ENCODE results near the gene PGGT1B. TPM values are rescaled to one million over a fixed set of nuclear protein-coding genes. Genes with fewer than 3 reads are reported as not detected.

PGGT1B gene
- total RNA-seq, 1 experiment from 2014 or later = 27.5 TPM

DNA sequence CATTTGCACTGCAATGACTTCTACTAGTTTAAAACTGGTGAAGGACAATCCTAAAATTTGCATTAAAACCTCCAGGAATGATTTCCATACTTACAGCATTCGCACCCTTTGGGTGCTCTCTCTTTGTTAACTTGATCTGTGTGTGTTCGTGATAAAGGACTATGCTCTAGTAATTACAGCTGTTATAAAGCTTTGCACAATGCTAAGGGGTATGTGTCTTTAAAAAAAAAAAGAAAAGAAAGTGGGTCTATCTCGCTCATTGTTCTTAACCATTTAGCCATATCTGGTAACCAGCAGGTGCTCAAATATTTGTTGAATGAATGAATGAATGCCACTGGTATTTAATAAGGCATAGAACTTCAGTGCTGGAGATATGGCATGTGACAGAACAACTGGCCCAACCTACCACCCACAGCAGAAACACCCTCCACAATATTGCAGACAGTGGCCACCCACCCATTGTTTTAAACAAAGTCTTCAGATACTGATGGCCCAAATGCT, 101.7 kb downstream of the PGGT1B start:
- no peaks in the 10 kb centered on the region for H3K9me3 ChIP-seq (replicated peaks)
- H3K36me3 ChIP-seq = no peaks in the 10 kb centered on the region
- no peaks in the 10 kb centered on the region; the same call in 1 of the 2 replicates for H3K27me3 ChIP-seq (replicated peaks)
- H3K4me3 ChIP-seq = no peak overlapping the region
- H3K4me1 ChIP-seq (replicated peaks) = no peaks in the 10 kb centered on the region
- DNase-seq (ENCODE audit: low read depth in 1 of 2, low spot score in 2 of 2) = no peak
- no peak overlapping the region for H3K27ac ChIP-seq

Other genes starting within 250 kb of the PGGT1B start
- gene TRIM36, start 93.0 kb downstream of the PGGT1B start, total RNA-seq (2014; rRNA removed; shearing (Covaris generic)) = 0.22 and 1.3 TPM in 2 replicates
- 11.1 and 29.8 TPM in 2 replicates for gene CCDC112, start 33.8 kb upstream of the PGGT1B start, total RNA-seq (2014; rRNA removed; shearing (Covaris generic))

All from SJSA1 (cell line).